ENCODE results near the gene RTN4RL1.

RTN4RL1 gene

GRCh38 chr17:2043785-2044184, 18.7 kb upstream of the RTN4RL1 start:
- DNase-seq (ENCODE audit: low read depth): no peak
- no peak for TF ChIP-seq CTCF (IDR thresholded peaks at IDR 0.05; ENCODE audit: low read length, missing control alignments)
- no peak overlapping the region for H3K4me3 ChIP-seq (replicated peaks; ENCODE audit: low read depth, low read length)

GRCh38 chr17:2042933-2043332, 17.8 kb upstream of the RTN4RL1 start:
- TF ChIP-seq CTCF (IDR thresholded peaks at IDR 0.05; ENCODE audit: low read length, missing control alignments): no peak
- DNase-seq (ENCODE audit: low read depth): no peak
- H3K4me3 ChIP-seq (replicated peaks; ENCODE audit: low read depth, low read length): peak overlapping the region; percentile 94

- H3K4me3 ChIP-seq (replicated peaks; ENCODE audit: low read depth, low read length): peak overlapping the region; percentile 94
- DNase-seq (ENCODE audit: low read depth): peak; percentile 59
- TF ChIP-seq CTCF (IDR thresholded peaks at IDR 0.05; ENCODE audit: low read length, missing control alignments): peak; percentile 48
Observed at GRCh38 chr17:2042390-2042847, 17.3 kb upstream of the RTN4RL1 start.

GRCh38 chr17:2041561-2042389, 16.6 kb upstream of the RTN4RL1 start, which contains the start of gene OVCA2:
TSS of gene OVCA2 (plus strand) at chr17:2042022. CDS start at chr17:2042048, 26 bp downstream.
- peak; percentile 34 for TF ChIP-seq CTCF (IDR thresholded peaks at IDR 0.05; ENCODE audit: low read length, missing control alignments)
- peak; percentile 95 for DNase-seq (ENCODE audit: low read depth)
- peak within 1 kb of the TSS; percentile 94 for H3K4me3 ChIP-seq (replicated peaks; ENCODE audit: low read depth, low read length)

GRCh38 chr17:2040942-2041560, 15.9 kb upstream of the RTN4RL1 start:
- DNase-seq (ENCODE audit: low read depth): no peak
- no peak for TF ChIP-seq CTCF (IDR thresholded peaks at IDR 0.05; ENCODE audit: low read length, missing control alignments)
- H3K4me3 ChIP-seq (replicated peaks; ENCODE audit: low read depth, low read length): peak overlapping the region; percentile 94

- TF ChIP-seq CTCF (IDR thresholded peaks at IDR 0.05; ENCODE audit: low read length, missing control alignments): no peak
- H3K4me3 ChIP-seq (replicated peaks; ENCODE audit: low read depth, low read length): no peak overlapping the region
- DNase-seq (ENCODE audit: low read depth): no peak
Observed at GRCh38 chr17:2040219-2040827, 15.2 kb upstream of the RTN4RL1 start.

All from fibroblast of pulmonary artery (primary cell).